ENCODE results near the gene SLC6A11.

Gene SLC6A11

GRCh38 chr3:10792208-10792607 lies 23.8 kb upstream of the SLC6A11 start:
- no peak for DNase-seq

- DNase-seq, result no peak
Measured at GRCh38 chr3:10798600-10799367, 17.2 kb upstream of the SLC6A11 start.

- DNase-seq, result no peak
Measured at GRCh38 chr3:10804183-10804648, 11.8 kb upstream of the SLC6A11 start.

- no peak for DNase-seq
Measured at GRCh38 chr3:10806006-10806405, 10.0 kb upstream of the SLC6A11 start.

GRCh38 chr3:10808130-10808735 lies 7.8 kb upstream of the SLC6A11 start:
- DNase-seq, result no peak

- no peak for DNase-seq
Measured at GRCh38 chr3:10808974-10809373, 7.1 kb upstream of the SLC6A11 start.

GRCh38 chr3:10810376-10810775 lies 5.7 kb upstream of the SLC6A11 start:
- no peak for DNase-seq

- no peak for DNase-seq
Measured at GRCh38 chr3:10813425-10813824, 2.6 kb upstream of the SLC6A11 start.

- DNase-seq, result no peak
Measured at GRCh38 chr3:10814623-10815022, 1.4 kb upstream of the SLC6A11 start.

- no peak for DNase-seq
Measured at GRCh38 chr3:10815487-10815886, 541 bp upstream of the SLC6A11 start.

GRCh38 chr3:10816863-10817253 lies 830 bp downstream of the SLC6A11 start:
- no peak for DNase-seq

GRCh38 chr3:10817506-10817905 lies 1.5 kb downstream of the SLC6A11 start:
- no peak for DNase-seq

- DNase-seq, result no peak
Measured at GRCh38 chr3:10822055-10822454, 6.0 kb downstream of the SLC6A11 start.

- no peak for DNase-seq
Measured at GRCh38 chr3:10822708-10823515, 6.9 kb downstream of the SLC6A11 start.

GRCh38 chr3:10823516-10823818 lies 7.4 kb downstream of the SLC6A11 start:
- no peak for DNase-seq

- DNase-seq, result no peak
Measured at GRCh38 chr3:10824468-10824867, 8.4 kb downstream of the SLC6A11 start.

GRCh38 chr3:10833855-10834414 lies 17.9 kb downstream of the SLC6A11 start:
- no peak for DNase-seq

- no peak for DNase-seq
Measured at GRCh38 chr3:10834951-10835350, 18.9 kb downstream of the SLC6A11 start.

GRCh38 chr3:10835406-10835805 lies 19.4 kb downstream of the SLC6A11 start:
- DNase-seq, result no peak

- DNase-seq, result no peak
Measured at GRCh38 chr3:10836676-10837075, 20.6 kb downstream of the SLC6A11 start.

- no peak for DNase-seq
Measured at GRCh38 chr3:10837849-10838248, 21.8 kb downstream of the SLC6A11 start.

GRCh38 chr3:10839167-10839566 lies 23.1 kb downstream of the SLC6A11 start:
- DNase-seq, result no peak

- no peak for DNase-seq
Measured at GRCh38 chr3:10841100-10841499, 25.1 kb downstream of the SLC6A11 start.

GRCh38 chr3:10843378-10843777 lies 27.4 kb downstream of the SLC6A11 start:
- DNase-seq, result no peak
